GM21528 (cell line): ENCODE data around the gene PRKCE.

Source experiments
- ATAC-seq: cut with Tn5 transposase; IDR thresholded peaks from one replicate; pipeline ENCODE4 v1.9.1; 2021; ENCODE audit warnings: mild to moderate bottlenecking, moderate library complexity; ENCODE audit not compliant: unreplicated experiment, low FRiP score

PRKCE gene

GRCh38 chr2:45721150-45721549 lies 69.7 kb downstream of the PRKCE start:
- no peak for ATAC-seq

- no peak for ATAC-seq
Observed at GRCh38 chr2:45722477-45722876, 71.0 kb downstream of the PRKCE start.

GRCh38 chr2:45723857-45724256 lies 72.4 kb downstream of the PRKCE start:
- no peak for ATAC-seq

- ATAC-seq, result no peak
Observed at GRCh38 chr2:45724335-45724734, 72.9 kb downstream of the PRKCE start.

- no peak for ATAC-seq
Observed at GRCh38 chr2:45725731-45726130, 74.3 kb downstream of the PRKCE start.

- ATAC-seq, result no peak
Observed at GRCh38 chr2:45726188-45726587, 74.7 kb downstream of the PRKCE start.

GRCh38 chr2:45728458-45728942 lies 77.0 kb downstream of the PRKCE start:
- ATAC-seq, result peak; percentile 72

GRCh38 chr2:45729753-45730512 lies 78.5 kb downstream of the PRKCE start:
- ATAC-seq, result peak; percentile 65

GRCh38 chr2:45731141-45731540 lies 79.7 kb downstream of the PRKCE start:
- no peak for ATAC-seq

GRCh38 chr2:45732436-45732835 lies 81.0 kb downstream of the PRKCE start:
- no peak for ATAC-seq

- ATAC-seq, result no peak
Observed at GRCh38 chr2:45732946-45733345, 81.5 kb downstream of the PRKCE start.

GRCh38 chr2:45734336-45734735 lies 82.9 kb downstream of the PRKCE start:
- no peak for ATAC-seq

- ATAC-seq, result no peak
Observed at GRCh38 chr2:45734952-45735351, 83.5 kb downstream of the PRKCE start.

GRCh38 chr2:45736757-45737704 lies 85.6 kb downstream of the PRKCE start:
- no peak for ATAC-seq

- ATAC-seq, result no peak
Observed at GRCh38 chr2:45739796-45740485, 88.5 kb downstream of the PRKCE start.

GRCh38 chr2:45741161-45741850 lies 89.8 kb downstream of the PRKCE start:
- no peak for ATAC-seq

- no peak for ATAC-seq
Observed at GRCh38 chr2:45743531-45744396, 92.3 kb downstream of the PRKCE start.

GRCh38 chr2:45745231-45745630 lies 93.8 kb downstream of the PRKCE start:
- no peak for ATAC-seq

- ATAC-seq, result no peak
Observed at GRCh38 chr2:45746888-45747287, 95.4 kb downstream of the PRKCE start.
